ENCODE results near the gene MELK. TPM values are rescaled to one million over a fixed set of nuclear protein-coding genes. Genes with fewer than 3 reads are reported as not detected.

MELK gene
- total RNA-seq, 2 donors from 2014 or later: 37.2 to 57.7 TPM

DNA sequence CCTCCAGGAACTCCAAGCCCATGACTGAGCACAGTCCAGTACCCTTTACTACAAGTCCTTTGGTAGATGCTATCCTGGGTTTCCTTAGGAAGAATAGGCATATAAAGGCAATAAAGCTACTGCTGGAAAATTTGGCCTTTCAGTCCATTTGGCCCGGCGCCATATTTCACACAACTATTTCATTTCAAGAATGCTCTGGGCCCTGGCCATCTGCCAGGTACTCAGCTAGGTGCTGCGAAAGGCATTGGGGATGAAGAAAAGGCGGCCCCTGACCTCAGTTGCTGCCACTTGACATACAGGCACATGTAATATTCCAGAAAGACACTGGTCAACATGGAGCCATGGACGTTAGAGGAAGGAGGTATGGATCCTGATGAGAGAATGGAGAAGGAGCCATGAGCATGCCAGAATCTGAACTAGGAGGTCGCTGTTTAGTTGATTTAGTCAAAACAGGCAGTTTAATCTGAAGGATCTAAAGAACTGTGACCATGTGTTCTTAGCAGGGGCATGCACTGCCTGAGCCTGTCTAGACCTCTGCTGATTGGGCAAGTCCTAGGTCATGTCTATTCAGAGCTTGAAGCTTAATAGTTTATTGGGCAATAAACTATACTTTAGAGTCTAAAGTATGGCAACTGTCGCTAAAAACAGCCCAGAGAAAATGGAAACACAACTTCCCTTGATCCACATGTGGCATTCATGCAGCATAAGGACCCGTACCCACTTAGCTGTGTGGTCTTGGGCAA lies 149.3 kb downstream of the MELK start:
- H3K27ac Mint-ChIP-seq: no peak overlapping the region
- H3K9me3 Mint-ChIP-seq: no peaks in the 10 kb centered on the region
- H3K27me3 Mint-ChIP-seq: peaks cover 7% of the 10 kb centered on the region
- H3K36me3 Mint-ChIP-seq (ENCODE audit: low read depth): no peaks in the 10 kb centered on the region
- no peaks in the 10 kb centered on the region for H3K4me1 Mint-ChIP-seq
- H3K4me3 Mint-ChIP-seq: no peak overlapping the region
- no peak for ATAC-seq (replicated peaks)

DNA sequence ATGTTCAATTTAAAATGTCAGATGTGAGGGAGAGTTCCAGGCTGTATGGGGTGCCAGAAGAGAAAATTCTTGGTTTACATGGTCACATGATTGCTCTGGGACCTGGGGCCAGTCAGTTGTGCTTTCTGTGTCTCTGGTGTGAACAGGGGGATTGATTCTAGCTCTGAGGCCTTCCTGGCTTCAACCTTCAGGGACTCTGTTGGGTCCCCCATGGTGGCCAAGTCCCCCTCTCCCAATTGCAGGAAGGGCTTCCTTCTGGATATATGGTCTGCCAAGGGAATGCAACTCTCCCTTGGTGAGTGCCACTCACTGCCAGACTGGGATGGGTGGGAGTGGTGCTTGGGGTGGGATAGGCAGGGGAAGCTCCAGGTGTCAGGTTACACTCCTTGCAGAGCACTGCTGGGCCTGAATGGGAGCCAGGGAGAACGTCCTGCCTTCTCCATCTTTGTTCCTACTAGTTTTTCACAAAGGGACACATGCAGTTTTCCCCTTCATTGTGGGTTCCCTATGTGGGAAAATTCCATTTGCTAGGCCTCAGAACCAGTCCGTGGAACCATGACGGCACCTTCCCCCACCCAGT lies 153.2 kb downstream of the MELK start:
- no peaks in the 10 kb centered on the region for H3K36me3 Mint-ChIP-seq (ENCODE audit: low read depth)

More for the DNA sequence above, 153.2 kb downstream of the MELK start:
- H3K4me1 Mint-ChIP-seq: no peaks in the 10 kb centered on the region
- H3K9me3 Mint-ChIP-seq: no peaks in the 10 kb centered on the region
- peaks cover 7% of the 10 kb centered on the region for H3K27me3 Mint-ChIP-seq
- no peak overlapping the region for H3K27ac Mint-ChIP-seq
- no peak for ATAC-seq (replicated peaks)
- no peak overlapping the region for H3K4me3 Mint-ChIP-seq

Other genes starting within 250 kb of the MELK start
- gene RNF38, start 172.6 kb upstream of the MELK start, total RNA-seq: 10 to 100 TPM; 39.1 to 39.3 TPM

Measured in activated T-helper 17 cell treated with anti-CD3 and anti-CD28 coated beads, Interleukin-2, amount 50 U/mL, for 72 hours (primary cell).